HCT116 (cell line): Measurements from ENCODE around the gene PREX1. TPM values are rescaled to one million over a fixed set of nuclear protein-coding genes. Genes with fewer than 3 reads are reported as not detected.

Experiments
- ATAC-seq: fragments of 200-7000 bp; cut with Tn5 transposase; 2 replicates; pipeline ENCODE4 v1.9.1; 2020; ENCODE audit warnings: mild to moderate bottlenecking, moderate library complexity
- BruUV-seq: library from RNA; stranded (reverse); fragments of 400-500 nt; replicated peaks from 2 replicates; lab custom pipeline; 2021; lab: Mats Ljungman, UMichigan
- CTCF ChIA-PET: fragments of 300-600 bp; sonication (Branson Sonifier 250); formaldehyde crosslinking; loops from one replicate; lab custom pipeline; 2021; ENCODE audit warnings: antibody characterized with exemption; lab: Charles Lee
- POLR2A ChIA-PET: fragments of 300-600, 350-600 bp; sonication (Branson Sonifier 250); formaldehyde crosslinking; loops from one replicate; lab custom pipeline; 2021; ENCODE audit warnings: antibody characterized with exemption; lab: Charles Lee
- RAD21 ChIA-PET, 2 experiments: fragments of 300-600 bp; sonication (Branson Sonifier 250); formaldehyde crosslinking; loops; one replicate each; lab custom pipeline; 2023; ENCODE audit warnings: low total read pairs in 2 of 2; ENCODE audit not compliant: uncharacterized antibody in 2 of 2, unreplicated experiment in 2 of 2, low non-redundant PET in 1 of 2; lab: Charles Lee
- DNase-seq: peaks from one replicate; pipeline ENCODE4 v3.0.0-alpha.2; 2010; ENCODE audit warnings: low read depth, low spot score
- H2AFZ ChIP-seq: fragments of 200-600 bp; shearing (Covaris generic), sonication (generic); 2 replicates; pipeline ENCODE4 v1.6.1; 2017; ENCODE audit warnings: low read depth, mixed run types, mixed read lengths, antibody characterized with exemption, low read length; ENCODE audit not compliant: poor library complexity, severe bottlenecking
- H3K27ac ChIP-seq: 2 replicates; pipeline ENCODE4 v1.5.1; 2012; ENCODE audit warnings: low read depth, low read length
- H3K27me3 ChIP-seq: fragments of 200-600 bp; sonication (generic); 2 replicates; pipeline ENCODE4 v1.6.1; 2016; ENCODE audit warnings: mixed run types, low read length, mixed read lengths; ENCODE audit not compliant: insufficient read depth
- H3K36me3 ChIP-seq, 2 experiments: fragments of 200-500 bp in 1 of 2; fragments of 200-600 bp in 1 of 2; sonication (Bioruptor generic) in 1 of 2; sonication (generic) in 1 of 2; 2 replicates each; pipeline versions ENCODE4 v1.5.1 to v1.6.1; 2014 to 2016; ENCODE audit warnings: low read length in 2 of 2, inconsistent platforms in 1 of 2, mixed read lengths in 1 of 2, mixed run types in 1 of 2; ENCODE audit not compliant: insufficient read depth in 2 of 2, control insufficient read depth in 1 of 2
- H3K4me1 ChIP-seq, 2 experiments: fragments of 200-600 bp in 1 of 2; sonication (generic) in 1 of 2; 2 replicates each; pipeline versions ENCODE4 v1.5.1 to v1.6.1; 2012 to 2017; ENCODE audit warnings: low read length in 2 of 2, inconsistent platforms in 1 of 2, mild to moderate bottlenecking in 1 of 2, mixed read lengths in 1 of 2, mixed run types in 1 of 2, moderate library complexity in 1 of 2; ENCODE audit not compliant: insufficient read depth in 2 of 2, control insufficient read depth in 1 of 2
- H3K4me2 ChIP-seq: fragments of 200-600 bp; sonication (generic); 2 replicates; pipeline ENCODE4 v1.6.1; 2017; ENCODE audit warnings: mixed run types, low read length, mixed read lengths
- H3K4me3 ChIP-seq, 2 experiments: fragments of 200-600 bp in 1 of 2; sonication (generic) in 1 of 2; replicated peaks in 1 of 2; 2 replicates each; pipeline ENCODE4 v1.5.1; 2011 to 2016; ENCODE audit warnings: low read length in 2 of 2, control low read depth in 1 of 2, low read depth in 1 of 2, mild to moderate bottlenecking in 1 of 2, mixed read lengths in 1 of 2, mixed run types in 1 of 2
- H3K79me2 ChIP-seq: fragments of 200-600 bp; sonication (generic); 2 replicates; pipeline ENCODE4 v1.6.1; 2017; ENCODE audit warnings: mild to moderate bottlenecking, mixed run types, low read length, moderate library complexity, mixed read lengths; ENCODE audit not compliant: insufficient read depth
- H3K9ac ChIP-seq: fragments of 200-600 bp; sonication (generic); 2 replicates; pipeline ENCODE4 v1.6.1; 2016; ENCODE audit warnings: low read length, mixed read lengths
- H3K9me2 ChIP-seq: fragments of 200-600 bp; sonication (generic), shearing (Covaris generic); 2 replicates; pipeline ENCODE4 v1.6.1; 2017; ENCODE audit warnings: mixed run types, mild to moderate bottlenecking, moderate library complexity; ENCODE audit not compliant: insufficient read depth
- H3K9me3 ChIP-seq, 2 experiments: fragments of 200-500 bp in 1 of 2; fragments of 200-600 bp in 1 of 2; sonication (Bioruptor generic) in 1 of 2; sonication (generic) in 1 of 2; 2 replicates each; pipeline ENCODE4 v1.6.1; 2014 to 2017; ENCODE audit warnings: low read length in 2 of 2, mixed read lengths in 2 of 2, inconsistent platforms in 1 of 2, low read depth in 1 of 2, mild to moderate bottlenecking in 1 of 2, mixed run types in 1 of 2, moderate library complexity in 1 of 2; ENCODE audit not compliant: control insufficient read depth in 1 of 2, insufficient read depth in 1 of 2
- H4K20me1 ChIP-seq: fragments of 200-600 bp; sonication (generic), shearing (Covaris generic); 2 replicates; pipeline ENCODE4 v1.6.1; 2017; ENCODE audit warnings: mixed run types, mild to moderate bottlenecking, moderate library complexity; ENCODE audit not compliant: insufficient read depth
- CBX3 ChIP-seq: IDR thresholded peaks from 2 replicates; pipeline ENCODE4 v1.6.1; 2012; ENCODE audit warnings: low read depth
- CEBPB ChIP-seq: IDR thresholded peaks from 2 replicates; pipeline ENCODE4 v1.6.1; 2012; ENCODE audit warnings: low read depth
- MAX ChIP-seq: IDR thresholded peaks from 2 replicates; pipeline ENCODE4 v1.6.1; 2012
- POLR2A ChIP-seq: IDR thresholded peaks from 2 replicates; pipeline ENCODE4 v1.7.0; 2011; ENCODE audit warnings: borderline replicate concordance; ENCODE audit not compliant: insufficient read depth, insufficient read length; ENCODE audit errors: extremely low read depth
- POLR2AphosphoS5 ChIP-seq: IDR thresholded peaks from 2 replicates; pipeline ENCODE4 v1.6.1; 2011; ENCODE audit warnings: mild to moderate bottlenecking, low read depth, low read length, moderate library complexity
- RAD21 ChIP-seq: IDR thresholded peaks from 2 replicates; pipeline ENCODE4 v1.6.1; 2012; ENCODE audit warnings: low read depth, mild to moderate bottlenecking
- TCF7L2 ChIP-seq: IDR thresholded peaks from 2 replicates; pipeline ENCODE4 v1.7.0; 2011; ENCODE audit warnings: borderline replicate concordance, inconsistent platforms; ENCODE audit not compliant: insufficient read depth, insufficient read length; ENCODE audit errors: extremely low read depth
- ZNF274 ChIP-seq: fragments of 200-500 bp; sonication (Bioruptor generic); IDR thresholded peaks from 2 replicates; pipeline ENCODE4 v1.6.1; 2014; ENCODE audit warnings: mild to moderate bottlenecking, low read depth, low read length, inconsistent platforms
- intact Hi-C: fragments of 100-400 bp; cut with micrococcal nuclease; formaldehyde crosslinking; loops from 2 replicates; pipeline ENCODE4 v1.10.0; 2022
- total RNA-seq: library from RNA; stranded (reverse); gene quantifications from one replicate; pipeline ENCODE4 v1.2.1, GENCODE V29; 2021; ENCODE audit not compliant: unreplicated experiment

PREX1 gene
- total RNA-seq, 1 experiment from 2014 or later = 6.1 TPM

DNA sequence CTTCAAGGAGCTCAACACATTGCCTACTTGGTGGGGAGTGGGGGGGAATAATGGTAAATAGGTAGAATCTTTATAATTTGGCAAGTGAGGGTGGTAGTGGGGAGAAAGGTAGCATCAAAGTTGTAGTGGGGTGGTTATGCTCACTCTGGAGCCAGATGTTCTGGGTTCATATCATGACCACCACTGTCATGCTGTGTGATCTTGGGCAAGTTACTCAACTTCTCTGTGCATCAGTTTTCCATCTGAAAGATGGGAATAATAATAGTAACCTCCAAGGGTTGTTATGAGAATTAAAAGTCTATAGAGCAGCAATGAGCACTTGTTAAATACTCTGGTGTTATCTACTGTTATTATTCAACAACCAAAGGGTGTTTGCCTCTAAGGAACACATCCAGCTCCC lies 22.0 kb upstream of the PREX1 start (continued):
- TF ChIP-seq TCF7L2 = no peak
- TF ChIP-seq RAD21 = no peak
- no peak for TF ChIP-seq CBX3
- no peak for TF ChIP-seq CEBPB
- TF ChIP-seq POLR2A = no peak
- no peak for TF ChIP-seq MAX
- no peak for TF ChIP-seq POLR2AphosphoS5

- no peaks in the 10 kb centered on the region for H3K9me2 ChIP-seq
- ChIA-PET RAD21 (no interaction called here), CTCF (no interaction called here), POLR2A (no interaction called here)
- no peak overlapping the region for H3K27ac ChIP-seq
- DNase-seq = no peak
- no peak for ATAC-seq
- no peaks in the 10 kb centered on the region for H3K9me3 ChIP-seq
- no peak overlapping the region for H2AFZ ChIP-seq
- no peak overlapping the region for H3K4me2 ChIP-seq
- no TSS peak for BruUV-seq
- no peaks in the 10 kb centered on the region for H4K20me1 ChIP-seq
- TF ChIP-seq ZNF274 (no peak), POLR2A (no peak), POLR2AphosphoS5 (no peak)
- no peak overlapping the region for H3K4me3 ChIP-seq
- no peak overlapping the region for H3K9ac ChIP-seq
- intact Hi-C loops = no loop called here
- no peaks in the 10 kb centered on the region for H3K27me3 ChIP-seq
- peaks cover 8 to 22% of the 10 kb centered on the region in 2 experiments for H3K4me1 ChIP-seq
- H3K36me3 ChIP-seq = no peaks in the 10 kb centered on the region
- H3K79me2 ChIP-seq = no peaks in the 10 kb centered on the region
Observed at GRCh38 chr20:48849299-48849698, 21.5 kb upstream of the PREX1 start.
